ENCODE results near the gene ODAD2.

ODAD2 gene

GRCh38 chr10:27838361-27838760, 160.5 kb downstream of the ODAD2 start:
- DNase-seq: no peak

DNA sequence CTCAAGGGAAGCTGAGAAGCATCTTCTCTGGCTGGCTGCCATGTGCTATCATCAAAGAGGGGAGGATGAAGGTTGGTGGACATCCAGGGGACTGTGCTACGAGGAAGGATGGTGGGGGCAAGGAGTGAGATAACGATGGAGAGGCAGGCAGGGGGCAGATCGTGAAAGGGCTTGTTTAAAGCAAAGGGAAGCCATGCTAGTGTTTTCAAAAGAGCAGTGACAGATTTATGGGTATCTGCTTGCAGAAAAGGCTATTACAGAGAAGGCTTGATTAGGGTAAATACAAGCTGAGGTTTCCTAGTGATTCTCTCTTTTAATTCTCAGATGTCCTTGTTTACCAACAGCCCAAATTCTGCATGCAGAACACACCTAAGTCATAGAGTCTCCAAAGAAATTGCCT, 164.4 kb downstream of the ODAD2 start:
- DNase-seq: no peak

DNA sequence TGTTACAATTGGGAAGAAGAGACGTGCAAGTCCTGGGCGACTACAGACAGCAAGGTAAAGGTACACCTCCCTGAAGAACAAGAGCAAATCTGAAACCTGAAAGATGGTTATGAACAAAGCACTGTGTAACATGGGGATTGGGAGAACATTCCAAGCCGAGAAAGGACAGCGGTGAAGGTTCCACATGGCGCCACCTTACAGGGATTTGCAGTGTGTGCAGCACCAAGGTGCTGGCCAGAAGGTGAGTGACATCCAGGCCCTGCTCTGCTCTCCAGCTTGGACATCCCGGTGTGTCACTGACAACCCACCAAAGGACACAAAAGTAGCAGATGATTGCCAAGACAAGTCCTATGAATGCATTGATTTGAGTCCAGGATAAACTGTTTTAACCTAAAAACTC, 165.1 kb downstream of the ODAD2 start:
- no peak for DNase-seq

DNA sequence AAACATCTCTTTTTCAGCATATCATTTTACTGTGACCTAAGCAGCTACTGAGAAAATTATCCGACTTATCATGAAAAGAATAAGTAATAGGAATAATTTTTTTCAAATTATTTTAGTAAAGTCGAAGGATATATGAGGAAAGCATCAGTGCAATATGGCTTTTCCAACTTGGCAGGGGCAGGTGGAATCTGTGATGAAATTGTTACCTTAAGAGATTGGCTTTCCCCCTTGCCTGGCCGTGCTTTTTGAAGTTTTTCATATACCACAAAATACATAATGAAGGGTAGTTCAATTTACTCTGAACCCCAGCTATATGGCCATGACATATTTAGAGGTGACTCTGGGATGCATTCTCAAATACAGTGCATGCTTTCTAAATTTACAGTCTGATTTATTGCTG, 166.1 kb downstream of the ODAD2 start:
- DNase-seq: no peak

DNA sequence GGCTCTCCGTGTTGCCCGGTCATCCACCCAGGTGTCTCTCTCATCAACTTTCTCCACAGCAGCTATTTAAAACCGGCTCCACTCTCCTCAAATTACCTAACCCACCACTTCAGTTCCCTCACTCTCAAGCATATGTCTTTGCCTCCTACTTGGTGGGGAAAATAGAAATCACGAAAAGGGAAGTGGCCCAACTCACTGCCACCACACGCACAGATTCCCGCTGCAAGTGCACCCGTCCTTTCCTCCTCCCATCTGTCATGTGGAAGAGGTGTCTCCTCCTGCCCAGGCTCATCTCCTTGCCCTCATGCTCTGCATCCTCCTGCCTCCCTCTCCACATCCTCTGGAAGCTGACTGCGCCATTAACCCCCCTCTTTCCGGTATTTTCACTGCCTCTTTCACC, 172.5 kb downstream of the ODAD2 start:
- DNase-seq: no peak

DNA sequence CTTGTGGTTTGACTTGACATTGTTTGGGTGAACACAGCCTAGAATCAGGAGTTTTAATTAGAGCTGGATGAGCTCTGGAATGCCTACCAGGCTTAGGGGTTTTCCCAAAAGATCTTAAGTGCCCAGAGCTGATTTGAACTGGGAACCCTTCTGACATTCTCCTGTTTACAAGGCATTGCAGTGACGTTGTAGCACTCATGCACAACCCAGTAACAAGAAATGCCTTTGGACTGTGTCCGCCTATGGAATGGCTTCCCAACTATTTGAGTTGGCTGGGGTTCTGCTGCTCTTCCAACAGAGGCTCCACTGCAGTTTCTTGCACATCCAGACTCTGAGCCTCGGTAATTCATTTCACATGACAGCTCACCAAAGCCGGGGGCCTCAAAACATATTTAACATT, 176.6 kb downstream of the ODAD2 start:
- no peak for DNase-seq

DNA sequence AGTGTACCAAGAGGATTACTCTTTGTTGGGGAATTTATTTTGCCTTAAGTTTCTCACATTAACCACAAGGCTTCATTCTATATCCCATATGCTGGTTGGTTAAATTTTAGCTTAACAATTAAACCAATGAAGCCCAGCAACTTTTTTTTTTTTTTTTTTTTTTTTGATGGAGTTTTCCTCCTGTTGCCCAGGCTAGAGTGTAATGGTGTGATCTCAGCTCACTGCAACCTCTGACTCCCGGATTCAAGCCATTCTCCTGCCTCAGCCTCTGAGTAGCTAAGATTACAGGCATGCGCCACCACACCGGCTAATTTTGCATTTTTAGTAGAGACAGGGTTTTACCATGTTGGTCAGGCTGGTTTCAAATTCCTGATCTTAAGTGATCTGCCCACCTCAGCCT, 178.2 kb downstream of the ODAD2 start:
- no peak for DNase-seq

GRCh38 chr10:27819781-27820531, 178.9 kb downstream of the ODAD2 start:
- DNase-seq: no peak

DNA sequence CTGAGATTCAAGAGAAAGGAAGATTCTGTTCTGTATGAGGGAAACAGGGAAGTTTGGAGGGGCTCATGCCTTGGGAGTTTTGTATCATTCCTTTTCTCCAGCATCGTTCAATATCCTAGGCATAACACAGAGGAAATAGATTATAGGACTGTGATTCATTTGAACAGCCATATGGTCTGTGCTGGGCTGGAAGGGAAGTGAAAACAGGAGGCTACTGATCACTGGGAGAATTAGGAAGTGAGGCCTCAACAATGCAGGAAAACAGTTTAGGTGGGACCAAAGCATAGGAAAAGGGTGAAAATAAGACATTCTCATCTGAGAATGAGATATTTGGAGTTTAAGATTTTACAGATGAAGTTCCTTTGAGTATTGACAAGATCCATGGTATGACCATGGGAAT, 182.6 kb downstream of the ODAD2 start:
- no peak for DNase-seq

DNA sequence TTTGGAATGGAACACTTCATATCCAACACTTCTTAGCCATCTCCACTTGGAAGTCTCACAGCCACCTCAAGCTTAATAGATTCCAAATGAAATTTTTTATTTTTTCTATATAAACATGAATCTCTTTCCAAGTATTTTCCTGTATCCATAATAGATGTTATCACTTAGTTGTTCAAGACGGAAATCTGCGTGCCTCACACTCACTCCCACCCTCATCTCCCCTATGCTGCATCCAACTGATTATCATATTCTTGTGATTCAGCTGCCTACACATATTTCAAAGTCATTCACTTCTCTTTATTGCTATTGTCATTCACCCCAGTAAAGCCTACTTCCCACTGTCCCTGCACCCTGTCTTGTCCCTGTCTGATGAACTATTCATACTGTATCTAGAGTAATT, 183.0 kb downstream of the ODAD2 start:
- DNase-seq: no peak

DNA sequence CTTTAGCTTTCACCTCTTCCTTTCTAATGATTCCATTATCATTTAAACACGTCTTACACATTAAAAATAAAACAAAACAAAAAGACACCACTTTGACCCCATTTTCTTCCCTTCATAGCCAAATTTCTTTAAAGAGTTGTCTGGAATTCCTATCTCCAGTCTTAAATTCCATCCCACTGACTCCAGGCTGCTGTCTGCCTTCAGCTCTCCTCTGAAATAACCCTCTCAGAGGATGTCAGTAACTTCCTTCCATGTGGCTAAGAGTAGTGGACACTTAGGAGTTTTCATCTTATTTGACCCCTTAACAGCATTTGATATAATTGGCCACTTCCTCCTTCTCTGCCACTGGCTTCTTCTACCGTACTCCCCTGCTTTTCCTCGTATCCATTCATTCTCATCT, 183.6 kb downstream of the ODAD2 start:
- no peak for DNase-seq

DNA sequence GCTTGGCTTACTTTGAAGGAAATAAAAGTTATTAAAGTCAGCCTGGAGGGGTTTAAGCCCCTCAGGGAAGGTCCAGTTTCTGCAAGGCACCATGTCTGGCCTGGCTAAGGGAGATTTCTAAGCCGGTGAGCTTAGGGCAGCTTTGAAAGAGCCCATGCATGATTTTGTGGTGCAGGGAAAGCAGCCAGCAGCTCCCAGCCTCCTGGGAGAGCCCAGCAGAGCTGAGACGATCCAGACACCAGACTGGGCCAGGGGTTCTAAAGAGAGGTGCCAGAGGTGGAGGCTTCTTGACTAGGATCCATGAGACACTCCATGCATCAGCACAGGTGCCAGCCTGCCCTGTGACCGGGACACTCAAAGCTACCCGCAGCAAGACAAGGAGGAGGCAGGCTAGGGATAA, 193.7 kb downstream of the ODAD2 start:
- DNase-seq: no peak

- no peak for DNase-seq
Measured at GRCh38 chr10:27804136-27804535, 194.7 kb downstream of the ODAD2 start.

DNA sequence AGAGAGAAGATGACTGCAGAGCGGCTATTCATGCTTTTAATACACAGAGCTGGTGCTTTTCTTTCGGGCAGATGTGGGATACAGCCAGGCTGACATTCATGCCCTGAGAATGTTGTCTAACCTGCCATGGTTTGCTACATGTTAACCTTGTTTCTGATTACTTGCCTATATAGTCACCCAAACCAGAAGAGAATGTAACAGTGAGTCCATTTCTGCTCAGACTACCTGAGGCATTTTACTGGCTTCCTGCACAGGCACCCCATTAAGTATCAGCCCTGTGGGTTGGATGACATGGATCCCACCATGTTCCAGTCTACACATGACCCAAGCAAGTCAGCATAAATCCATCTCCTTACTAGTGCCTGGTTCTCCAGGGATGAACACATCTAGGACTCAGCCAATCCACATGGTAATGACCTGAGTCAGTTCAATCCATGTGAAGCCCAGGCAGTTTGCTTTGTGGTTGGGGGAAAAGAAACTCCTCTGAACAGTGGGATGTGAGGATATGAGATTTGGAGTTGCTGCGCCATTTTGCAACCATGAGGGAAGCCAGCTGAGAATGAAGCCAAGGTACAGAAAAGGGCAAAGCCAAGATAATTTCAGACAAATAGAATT, 197.6 kb downstream of the ODAD2 start:
- DNase-seq: no peak

DNA sequence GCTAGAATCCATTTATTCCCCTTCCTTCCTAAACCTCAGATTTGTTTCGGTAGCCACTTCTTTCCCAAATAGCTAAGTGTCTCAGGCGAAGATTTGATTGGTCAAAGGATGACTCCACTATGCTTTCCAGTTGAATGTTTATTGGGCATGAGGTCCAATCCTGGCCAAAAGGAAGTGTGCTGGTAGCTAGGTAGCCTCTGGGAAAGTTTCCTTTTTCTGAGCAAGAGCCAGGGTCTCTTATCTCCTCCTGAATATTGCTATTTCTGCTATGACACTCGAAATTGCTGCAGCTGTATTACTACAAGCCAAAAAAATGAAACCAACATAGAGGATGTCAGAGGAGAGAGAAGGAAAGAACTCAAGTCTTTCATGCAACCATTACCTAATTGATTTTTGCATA, 199.8 kb downstream of the ODAD2 start:
- DNase-seq: no peak

DNA sequence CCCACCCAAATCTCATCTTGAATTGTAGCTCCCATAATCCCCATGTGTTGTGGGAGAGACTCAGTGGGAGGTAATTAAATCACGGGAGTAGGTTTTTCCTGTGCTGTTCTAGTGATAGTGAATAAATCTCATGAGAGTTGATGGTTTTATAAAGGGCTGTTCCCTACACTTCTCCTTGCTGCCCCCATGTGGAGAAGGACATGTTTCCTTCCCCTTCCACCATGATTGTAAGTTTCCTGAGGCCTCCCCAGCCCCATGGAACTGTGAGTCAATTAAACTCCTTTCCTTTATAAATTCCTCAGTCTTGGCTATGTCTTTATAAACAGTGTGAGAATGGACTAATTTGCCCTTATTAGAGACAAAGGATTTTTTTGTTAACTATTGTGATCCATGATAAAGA, 204.7 kb downstream of the ODAD2 start:
- no peak for DNase-seq

DNA sequence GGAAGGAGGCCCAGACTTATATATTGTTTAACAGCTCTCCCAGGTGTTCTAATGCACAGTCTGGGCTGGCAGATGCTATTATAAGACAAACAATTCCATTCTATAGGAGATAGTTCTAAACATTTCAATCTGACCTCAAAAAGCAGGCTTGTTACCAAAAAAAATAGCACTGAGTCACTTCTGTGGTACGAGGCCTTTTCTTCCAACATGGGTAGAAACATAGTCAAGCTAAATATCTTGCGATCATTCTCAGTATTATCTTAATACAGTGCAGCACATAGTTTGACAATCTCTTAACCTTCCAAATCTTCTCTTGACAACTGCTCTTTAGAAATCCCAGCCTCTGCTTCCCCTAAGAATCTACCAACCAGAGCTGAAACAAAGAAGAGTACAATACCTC, 206.7 kb downstream of the ODAD2 start:
- DNase-seq: no peak

DNA sequence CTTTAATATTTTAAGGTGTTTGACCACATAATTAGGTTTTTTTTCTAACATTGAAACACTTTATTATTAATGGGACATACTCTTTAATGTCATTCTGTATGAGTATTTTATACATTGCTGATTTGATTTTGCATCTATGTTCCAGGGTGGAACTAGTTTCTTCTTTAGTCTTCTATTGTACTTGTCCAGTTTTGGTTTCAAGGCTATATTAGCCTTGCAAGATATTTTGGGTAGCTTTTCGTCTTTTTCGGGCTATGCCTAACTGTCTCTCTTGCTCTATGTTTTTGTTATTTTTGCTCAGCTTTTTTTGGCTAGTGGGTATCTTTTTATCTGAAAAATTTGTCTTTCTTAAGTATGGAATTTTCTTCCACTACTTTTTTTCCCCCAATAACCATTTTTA, 214.6 kb downstream of the ODAD2 start:
- DNase-seq: no peak

GRCh38 chr10:27783660-27784059, 215.2 kb downstream of the ODAD2 start:
- peak; percentile 7 for DNase-seq

DNA sequence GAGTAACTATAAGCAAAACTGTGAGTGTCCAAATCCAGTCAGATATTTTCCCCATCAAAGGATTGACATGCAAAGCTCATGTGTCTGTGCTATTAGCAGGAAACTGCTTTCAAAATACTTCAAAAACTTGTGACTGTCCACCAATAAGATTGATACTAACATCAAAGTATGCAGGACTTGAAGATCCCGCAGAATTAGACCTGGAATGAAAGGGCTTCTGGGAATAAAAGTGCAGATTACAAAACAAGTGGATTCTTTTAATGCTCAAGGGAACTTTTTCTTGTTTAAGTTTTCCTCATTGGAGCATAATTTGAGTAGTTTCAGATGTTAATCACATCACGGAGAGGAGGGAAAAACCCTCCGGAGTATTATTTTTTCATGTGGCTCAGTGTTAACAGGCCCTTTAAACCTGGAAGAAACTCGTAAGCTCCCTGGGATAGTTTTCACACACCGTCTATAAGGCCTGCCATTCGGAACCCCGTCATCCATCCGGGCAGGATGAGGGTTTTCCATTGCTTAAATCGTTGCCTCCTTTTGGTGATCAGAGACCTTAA, 219.3 kb downstream of the ODAD2 start:
- DNase-seq: no peak

GRCh38 chr10:27774831-27775230, 224.0 kb downstream of the ODAD2 start:
- DNase-seq: no peak

GRCh38 chr10:27771231-27771630, 227.6 kb downstream of the ODAD2 start:
- DNase-seq: no peak

DNA sequence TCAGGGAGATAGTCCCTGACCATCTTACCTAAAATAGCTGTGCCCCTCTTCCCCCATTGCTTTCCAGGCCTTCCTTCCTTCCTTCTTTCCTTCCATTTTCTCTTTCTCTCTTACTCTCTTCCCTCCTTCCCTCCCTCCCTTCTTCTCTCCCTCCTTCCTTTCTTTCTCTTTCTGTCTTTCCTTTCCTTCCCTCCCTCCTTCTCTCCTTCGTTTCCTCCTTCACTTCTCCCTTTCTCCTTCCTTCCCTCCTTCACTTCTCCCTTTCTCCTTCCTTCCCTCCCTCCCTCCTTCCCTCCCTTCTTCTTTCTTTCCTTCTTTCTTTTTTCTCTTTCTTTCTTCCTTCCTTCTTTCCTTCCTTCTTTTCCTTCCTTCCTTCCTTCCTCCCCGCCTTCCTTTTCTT, 228.7 kb downstream of the ODAD2 start:
- no peak for DNase-seq

All from activated naive CD4-positive, alpha-beta T cell treated with Interleukin-2 at 50 U/mL for 16 hours (primary cell).